ENCODE data around the gene GLTP. TPM values are rescaled to one million over a fixed set of nuclear protein-coding genes. Genes with fewer than 3 reads are reported as not detected.

Gene GLTP
- total RNA-seq, 1 experiment from 2014 or later, result 78.2 TPM

- Histone ChIP-seq H3F3A (ENCODE audit: low read length, unreplicated experiment) (no peaks in the 10 kb centered on the region), H3K9me2 (replicated peaks; ENCODE audit: low read length) (no peaks in the 10 kb centered on the region), H3K79me2 (ENCODE audit: low read length) (peaks cover 27% of the 10 kb centered on the region), H2AFZ (ENCODE audit: low read length) (no peak overlapping the region), H3K4me1 (ENCODE audit: insufficient read depth, low read length) (peaks cover 11% of the 10 kb centered on the region), H3K27ac (ENCODE audit: low read length) (no peak overlapping the region), H3K9me3 (ENCODE audit: low read length) (no peaks in the 10 kb centered on the region), H3K27me3 (ENCODE audit: low read length) (no peaks in the 10 kb centered on the region), H3K4me2 (ENCODE audit: low read length) (no peak overlapping the region), H3K4me3 (ENCODE audit: low read length) (no peak overlapping the region), H4K20me1 (ENCODE audit: low read length) (no peaks in the 10 kb centered on the region), H3K9ac (ENCODE audit: low read length) (no peak overlapping the region), H3K36me3 (ENCODE audit: low read depth, low read length) (no peaks in the 10 kb centered on the region)
- ChIA-PET POLR2A (ENCODE audit: unreplicated experiment) (no interaction called here), CTCF (no interaction called here)
- BruUV-seq (replicated peaks), result no TSS peak
- intact Hi-C loops (cut with micrococcal nuclease), result no loop called here
- ATAC-seq, result no peak
- TF ChIP-seq EZH2phosphoT487 (IDR thresholded peaks at IDR 0.05; ENCODE audit: borderline replicate concordance, low read length) (no peak), CTCF (conservative IDR thresholded peaks at IDR 0.05; ENCODE audit: low read depth, low read length) (no peak), EZH2 (IDR thresholded peaks at IDR 0.05; ENCODE audit: low read length, unreplicated experiment) (no peak)
- DNase-seq, result no peak
Observed at GRCh38 chr12:109897029-109897428, 16.7 kb upstream of the GLTP start.

GRCh38 chr12:109896188-109896587 is 15.8 kb upstream of the GLTP start:
- Histone ChIP-seq H4K20me1 (ENCODE audit: low read length) (no peaks in the 10 kb centered on the region), H3K4me3 (ENCODE audit: low read length) (no peak overlapping the region), H3K79me2 (ENCODE audit: low read length) (peaks cover 19% of the 10 kb centered on the region), H2AFZ (ENCODE audit: low read length) (no peak overlapping the region), H3K9me3 (ENCODE audit: low read length) (no peaks in the 10 kb centered on the region), H3K27ac (ENCODE audit: low read length) (no peak overlapping the region), H3F3A (ENCODE audit: low read length, unreplicated experiment) (no peaks in the 10 kb centered on the region), H3K4me2 (ENCODE audit: low read length) (no peak overlapping the region), H3K4me1 (ENCODE audit: insufficient read depth, low read length) (peaks cover 8% of the 10 kb centered on the region), H3K9ac (ENCODE audit: low read length) (no peak overlapping the region), H3K27me3 (ENCODE audit: low read length) (no peaks in the 10 kb centered on the region), H3K9me2 (replicated peaks; ENCODE audit: low read length) (no peaks in the 10 kb centered on the region), H3K36me3 (ENCODE audit: low read depth, low read length) (no peaks in the 10 kb centered on the region)
- intact Hi-C loops (cut with micrococcal nuclease), result no loop called here
- DNase-seq (no peak), ATAC-seq (no peak)
- ChIA-PET CTCF (no interaction called here), POLR2A (ENCODE audit: unreplicated experiment) (no interaction called here)
- TF ChIP-seq EZH2phosphoT487 (IDR thresholded peaks at IDR 0.05; ENCODE audit: borderline replicate concordance, low read length), result no peak
- no peak for TF ChIP-seq CTCF (conservative IDR thresholded peaks at IDR 0.05; ENCODE audit: low read depth, low read length)
- no peak for TF ChIP-seq EZH2 (IDR thresholded peaks at IDR 0.05; ENCODE audit: low read length, unreplicated experiment)
- BruUV-seq (replicated peaks), result no TSS peak

- no peaks in the 10 kb centered on the region for H4K20me1 ChIP-seq (ENCODE audit: low read length)
- H3K4me2 ChIP-seq (ENCODE audit: low read length), result no peak overlapping the region
- H3K79me2 ChIP-seq (ENCODE audit: low read length), result peaks cover 7% of the 10 kb centered on the region; the same call in 1 of the 2 replicates
- H3K4me1 ChIP-seq (ENCODE audit: insufficient read depth, low read length), result peaks cover 6% of the 10 kb centered on the region
- H3K36me3 ChIP-seq (ENCODE audit: low read depth, low read length), result no peaks in the 10 kb centered on the region
- H3K9ac ChIP-seq (ENCODE audit: low read length), result no peak overlapping the region
- DNase-seq, result no peak
- ChIA-PET POLR2A (ENCODE audit: unreplicated experiment) (no interaction called here), CTCF (no interaction called here)
- no peak overlapping the region for H2AFZ ChIP-seq (ENCODE audit: low read length)
- no peaks in the 10 kb centered on the region for H3F3A ChIP-seq (ENCODE audit: low read length, unreplicated experiment)
- H3K27ac ChIP-seq (ENCODE audit: low read length), result no peak overlapping the region
- H3K9me3 ChIP-seq (ENCODE audit: low read length), result no peaks in the 10 kb centered on the region
- BruUV-seq (replicated peaks), result no TSS peak
- no peak overlapping the region for H3K4me3 ChIP-seq (ENCODE audit: low read length)
- intact Hi-C loops (cut with micrococcal nuclease), result no loop called here
- no peaks in the 10 kb centered on the region for H3K27me3 ChIP-seq (ENCODE audit: low read length)
- H3K9me2 ChIP-seq (replicated peaks; ENCODE audit: low read length), result no peaks in the 10 kb centered on the region
- no peak for TF ChIP-seq CTCF (conservative IDR thresholded peaks at IDR 0.05; ENCODE audit: low read depth, low read length)
- no peak for TF ChIP-seq EZH2 (IDR thresholded peaks at IDR 0.05; ENCODE audit: low read length, unreplicated experiment)
- no peak for ATAC-seq
Observed at GRCh38 chr12:109894939-109895338, 14.6 kb upstream of the GLTP start.

All from PC-3 (cell line).